ENCODE results near the gene RUNX1. TPM values are rescaled to one million over a fixed set of nuclear protein-coding genes. Genes with fewer than 3 reads are reported as not detected.

Gene RUNX1
- total and polyA plus RNA-seq, 2 of the 13 experiments (the other 11 are each of a cell fraction or from before 2014, with no cell fraction given), result 5.4 to 6.4 TPM

DNA sequence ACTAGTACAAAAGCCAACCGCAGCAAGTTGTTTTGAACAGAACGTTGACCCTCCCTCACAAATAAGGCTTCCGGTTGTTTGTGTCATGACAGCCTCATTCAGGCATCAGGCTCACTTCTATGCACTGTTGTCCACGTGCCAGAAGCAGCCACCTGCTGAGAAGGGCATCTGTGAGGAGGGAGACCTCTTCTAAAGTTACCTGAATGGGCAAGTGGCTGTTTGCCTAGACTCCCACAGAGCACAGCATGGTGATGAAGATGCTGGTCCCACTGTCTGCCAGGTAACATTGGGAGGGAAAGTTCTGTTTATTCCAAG lies 204.2 kb downstream of the RUNX1 start:
- Histone ChIP-seq H4K20me1 (ENCODE audit: insufficient read depth, low read length) (no peaks in the 10 kb centered on the region), H3K79me2 (ENCODE audit: insufficient read depth, low read length) (peaks cover 7% of the 10 kb centered on the region), H3K4me2 (ENCODE audit: low read depth, low read length) (no peak overlapping the region), H3K9me3 (ENCODE audit: low read length) (no peaks in the 10 kb centered on the region), H3K4me3 (replicated peaks in 1 of 3; ENCODE audit: insufficient read depth in 1 of 3, low read depth in 2 of 3, low read length in 3 of 3) (no peak overlapping the region), H3K9ac (ENCODE audit: insufficient read depth, low read depth, low read length) (no peak overlapping the region), H3K4me1 (ENCODE audit: insufficient read depth, low read length) (peaks cover 20% of the 10 kb centered on the region), H3K27me3 (ENCODE audit: control insufficient read depth in 1 of 2, insufficient read depth in 2 of 2, low read length in 2 of 2) (no peaks in the 10 kb centered on the region), H2AFZ (ENCODE audit: low read length) (no peak overlapping the region), H3K27ac (ENCODE audit: extremely low read length, insufficient read depth, low read length) (no peak overlapping the region), H3K36me3 (replicated peaks in 1 of 2; ENCODE audit: control insufficient read depth in 1 of 2, insufficient read depth in 2 of 2, low read length in 2 of 2) (peaks cover 12 to 60% of the 10 kb centered on the region in 2 experiments; a peak in 4 of 5 replicates)
- DNase-seq (ENCODE audit: low spot score) (no peak), ATAC-seq (no peak), FAIRE-seq (no peak)
- TF ChIP-seq CBFB (CRISPR knock-in tag; IDR thresholded peaks at IDR 0.05) (no peak), THAP11 (CRISPR knock-in tag; IDR thresholded peaks at IDR 0.05) (no peak), ZNF136 (CRISPR knock-in tag; IDR thresholded peaks at IDR 0.05; ENCODE audit: low read depth) (no peak), FOXK1 (CRISPR knock-in tag; IDR thresholded peaks at IDR 0.05; ENCODE audit: borderline replicate concordance, low read depth) (no peak), NCOA5 (CRISPR knock-in tag; IDR thresholded peaks at IDR 0.05) (no peak), MYNN (CRISPR knock-in tag; IDR thresholded peaks at IDR 0.05; ENCODE audit: low read depth) (no peak)
- 90% methylated on average over 2 of the region's 4 CpGs for WGBS (ENCODE audit: low lambda C conversion rate)
- in situ Hi-C loops (cut with HindIII; ENCODE audit: extremely low pct_ligation_motif_present, low pct_unique_long_range_greater_than_20kb) (no loop called here), intact Hi-C loops (cut with micrococcal nuclease; ENCODE audit: unreplicated experiment) (no loop called here)
- ChIA-PET POLR2A (interaction anchor here (1.2 kb wide), 1 partner anchor 43 kb away, joined by 5 read pairs; no protein-coding TSS in a partner anchor), CTCF (ENCODE audit: low intra/inter-chr PET ratio, low total read pairs) (no interaction called here)
- BruUV-seq (replicated peaks), result no TSS peak

DNA sequence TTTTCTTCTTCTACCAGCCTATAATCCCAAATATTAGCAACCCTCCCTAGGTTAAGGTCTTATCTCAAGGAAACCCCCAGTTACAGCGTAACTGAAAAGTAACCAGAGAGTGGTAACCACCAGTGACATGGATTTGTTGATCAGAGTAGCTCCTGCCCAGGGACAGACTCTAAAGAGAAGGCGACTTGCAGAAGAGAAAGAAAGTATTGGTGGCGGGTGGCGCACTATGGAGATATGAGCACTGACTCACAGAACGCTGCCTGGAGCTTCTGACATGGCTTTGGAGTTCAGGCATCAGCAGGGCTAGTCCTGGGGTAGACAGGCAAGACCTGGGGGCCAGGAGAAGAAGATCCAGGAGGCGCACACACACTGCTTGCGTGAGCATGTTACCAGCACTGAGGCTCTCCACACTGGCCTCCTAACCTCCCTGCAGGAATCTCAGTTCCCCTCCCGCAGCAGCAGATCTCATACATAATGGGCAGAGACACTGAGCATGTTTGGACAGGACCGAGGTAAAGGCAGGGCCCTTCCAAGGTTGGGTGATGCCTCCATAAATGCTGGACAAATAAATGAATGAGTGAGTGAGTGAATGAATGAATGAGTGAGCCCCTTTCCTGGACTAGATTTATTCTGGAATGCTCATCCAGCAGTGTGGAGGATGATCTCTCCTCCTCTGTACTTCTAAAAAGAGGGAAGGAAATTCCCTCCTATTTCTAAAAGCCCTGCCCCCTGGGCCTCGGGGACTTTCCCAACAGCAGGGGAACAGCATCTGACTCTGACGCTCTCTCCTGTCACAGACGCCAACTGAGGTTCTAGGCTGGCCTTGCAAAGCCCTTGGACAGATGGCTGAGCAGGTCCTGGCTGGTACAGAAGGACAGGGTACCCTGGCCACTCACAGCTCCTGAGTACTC lies 204.8 kb downstream of the RUNX1 start:
- WGBS (ENCODE audit: low lambda C conversion rate), result 94% methylated on average over 11 of the region's 12 CpGs
- H3K9me3 ChIP-seq (ENCODE audit: low read length), result no peaks in the 10 kb centered on the region
- DNase-seq (ENCODE audit: low spot score) (no peak), FAIRE-seq (no peak), ATAC-seq (no peak)
- H2AFZ ChIP-seq (ENCODE audit: low read length), result no peak overlapping the region
- no peak overlapping the region for H3K4me3 ChIP-seq (replicated peaks in 1 of 3; ENCODE audit: insufficient read depth in 1 of 3, low read depth in 2 of 3, low read length in 3 of 3)
- CTCF ChIA-PET (ENCODE audit: low intra/inter-chr PET ratio, low total read pairs), result no interaction called here
- H3K4me2 ChIP-seq (ENCODE audit: low read depth, low read length), result no peak overlapping the region
- H3K79me2 ChIP-seq (ENCODE audit: insufficient read depth, low read length), result peaks cover 7% of the 10 kb centered on the region
- no peak overlapping the region for H3K9ac ChIP-seq (ENCODE audit: insufficient read depth, low read depth, low read length)
- H3K36me3 ChIP-seq (replicated peaks in 1 of 2; ENCODE audit: control insufficient read depth in 1 of 2, insufficient read depth in 2 of 2, low read length in 2 of 2), result peaks cover 12 to 63% of the 10 kb centered on the region in 2 experiments; a peak in 4 of 5 replicates
- BruUV-seq (replicated peaks), result no TSS peak
- in situ Hi-C loops (cut with HindIII; ENCODE audit: extremely low pct_ligation_motif_present, low pct_unique_long_range_greater_than_20kb) (no loop called here), intact Hi-C loops (cut with micrococcal nuclease; ENCODE audit: unreplicated experiment) (no loop called here)
- POLR2A ChIA-PET, result no interaction called here
- H3K4me1 ChIP-seq (ENCODE audit: insufficient read depth, low read length), result peaks cover 22% of the 10 kb centered on the region
- no peak overlapping the region for H3K27ac ChIP-seq (ENCODE audit: extremely low read length, insufficient read depth, low read length)
- no peaks in the 10 kb centered on the region for H3K27me3 ChIP-seq (ENCODE audit: control insufficient read depth in 1 of 2, insufficient read depth in 2 of 2, low read length in 2 of 2)
- H4K20me1 ChIP-seq (ENCODE audit: insufficient read depth, low read length), result no peaks in the 10 kb centered on the region
- no peak for TF ChIP-seq MTA1 (CRISPR knock-in tag; IDR thresholded peaks at IDR 0.05; ENCODE audit: borderline replicate concordance)
- no peak for TF ChIP-seq ZFP36L1 (CRISPR knock-in tag; IDR thresholded peaks at IDR 0.05)
- TF ChIP-seq, protein P1, sequence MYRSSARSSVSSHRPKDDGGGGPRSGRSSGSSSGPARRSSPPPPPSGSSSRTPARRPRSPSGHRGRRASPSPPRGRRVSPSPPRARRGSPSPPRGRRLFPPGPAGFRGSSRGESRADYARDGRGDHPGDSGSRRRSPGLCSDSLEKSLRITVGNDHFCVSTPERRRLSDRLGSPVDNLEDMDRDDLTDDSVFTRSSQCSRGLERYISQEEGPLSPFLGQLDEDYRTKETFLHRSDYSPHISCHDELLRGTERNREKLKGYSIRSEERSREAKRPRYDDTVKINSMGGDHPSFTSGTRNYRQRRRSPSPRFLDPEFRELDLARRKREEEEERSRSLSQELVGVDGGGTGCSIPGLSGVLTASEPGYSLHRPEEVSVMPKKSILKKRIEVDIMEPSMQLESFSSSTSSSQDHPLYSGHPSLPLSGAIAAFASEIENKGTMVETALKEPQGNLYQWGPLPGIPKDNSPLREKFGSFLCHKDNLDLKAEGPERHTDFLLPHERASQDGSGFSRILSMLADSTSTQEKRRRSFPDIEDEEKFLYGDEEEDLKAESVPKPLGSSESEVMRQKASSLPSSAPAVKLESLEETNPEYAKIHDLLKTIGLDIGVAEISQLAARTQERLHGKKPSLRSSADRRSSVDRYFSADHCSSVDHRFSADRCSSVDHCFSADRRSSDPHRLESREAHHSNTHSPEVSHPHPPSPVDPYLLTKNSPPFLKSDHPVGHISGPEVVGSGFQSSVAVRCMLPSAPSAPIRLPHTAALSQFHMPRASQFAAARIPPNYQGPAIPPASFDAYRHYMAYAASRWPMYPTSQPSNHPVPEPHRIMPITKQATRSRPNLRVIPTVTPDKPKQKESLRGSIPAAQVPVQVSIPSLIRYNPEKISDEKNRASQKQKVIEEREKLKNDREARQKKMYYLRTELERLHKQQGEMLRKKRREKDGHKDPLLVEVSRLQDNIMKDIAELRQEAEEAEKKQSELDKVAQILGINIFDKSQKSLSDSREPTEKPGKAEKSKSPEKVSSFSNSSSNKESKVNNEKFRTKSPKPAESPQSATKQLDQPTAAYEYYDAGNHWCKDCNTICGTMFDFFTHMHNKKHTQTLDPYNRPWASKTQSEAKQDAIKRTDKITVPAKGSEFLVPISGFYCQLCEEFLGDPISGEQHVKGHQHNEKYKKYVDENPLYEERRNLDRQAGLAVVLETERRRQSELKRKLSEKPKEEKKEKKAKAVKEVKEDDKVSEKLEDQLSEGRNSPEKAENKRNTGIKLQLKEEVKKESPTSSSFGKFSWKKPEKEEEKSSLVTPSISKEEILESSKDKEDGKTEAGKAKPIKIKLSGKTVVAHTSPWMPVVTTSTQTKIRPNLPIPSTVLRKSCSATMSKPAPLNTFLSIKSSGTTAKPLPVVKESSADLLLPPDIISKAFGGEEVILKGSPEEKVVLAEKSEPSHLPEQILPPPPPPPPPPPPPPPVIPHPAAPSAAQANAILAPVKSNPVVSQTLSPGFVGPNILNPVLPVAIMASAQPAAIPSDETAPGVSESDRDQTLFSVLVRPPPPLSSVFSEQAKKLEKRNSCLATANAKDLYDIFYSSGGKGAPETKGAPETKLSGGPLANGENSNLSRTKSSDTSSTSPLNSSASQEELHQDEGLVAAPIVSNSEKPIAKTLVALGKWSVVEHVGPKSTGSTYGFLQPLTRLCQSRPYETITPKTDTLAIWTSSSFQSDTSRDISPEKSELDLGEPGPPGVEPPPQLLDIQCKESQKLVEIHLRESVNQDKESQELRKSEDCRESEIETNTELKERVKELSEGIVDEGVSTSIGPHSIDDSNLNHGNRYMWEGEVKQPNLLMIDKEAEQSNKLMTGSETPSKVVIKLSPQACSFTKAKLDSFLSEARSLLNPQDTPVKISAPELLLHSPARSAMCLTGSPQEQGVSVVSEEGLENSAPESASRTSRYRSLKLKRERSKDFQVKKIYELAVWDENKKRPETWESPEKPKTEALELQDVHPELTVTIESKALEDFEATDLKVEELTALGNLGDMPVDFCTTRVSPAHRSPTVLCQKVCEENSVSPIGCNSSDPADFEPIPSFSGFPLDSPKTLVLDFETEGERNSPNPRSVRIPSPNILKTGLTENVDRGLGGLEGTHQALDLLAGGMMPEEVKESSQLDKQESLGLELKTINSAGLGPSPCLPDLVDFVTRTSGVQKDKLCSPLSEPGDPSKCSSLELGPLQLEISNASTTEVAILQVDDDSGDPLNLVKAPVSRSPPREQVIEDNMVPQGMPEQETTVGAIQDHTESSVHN (CRISPR knock-in tag; IDR thresholded peaks at IDR 0.05), result no peak
- no peak for TF ChIP-seq SKI (IDR thresholded peaks at IDR 0.05; ENCODE audit: partially characterized antibody)

All from HepG2 (cell line).